Activated naive CD8-positive, alpha-beta T cell treated with anti-CD3 and anti-CD28 coated beads for 36 hours (primary cell): ENCODE data around the gene DCAF8L2. TPM values are rescaled to one million over a fixed set of nuclear protein-coding genes. Genes with fewer than 3 reads are reported as not detected.
"Not testable (repeated sequence)": the region's sequence is repeated elsewhere in the genome, so short reads cannot be mapped to it uniquely, and the experiment has no call there.

Experiments
- DNase-seq: peaks from one replicate; pipeline ENCODE4 v3.0.0; 2021
- H3K27ac Mint-ChIP-seq: one replicate; pipeline ENCODE4 v1.8.0; 2022; ENCODE audit warnings: mild to moderate bottlenecking, moderate library complexity, mixed read lengths
- H3K27me3 Mint-ChIP-seq: one replicate; pipeline ENCODE4 v1.8.0; 2022; ENCODE audit warnings: mild to moderate bottlenecking, mixed read lengths
- H3K36me3 Mint-ChIP-seq: one replicate; pipeline ENCODE4 v1.8.0; 2021; ENCODE audit warnings: mild to moderate bottlenecking, mixed read lengths
- H3K4me1 Mint-ChIP-seq: one replicate; pipeline ENCODE4 v1.8.0; 2021; ENCODE audit warnings: mixed read lengths
- H3K4me3 Mint-ChIP-seq: one replicate; pipeline ENCODE4 v1.8.0; 2022; ENCODE audit warnings: mild to moderate bottlenecking, moderate library complexity, mixed read lengths
- H3K9me3 Mint-ChIP-seq: one replicate; pipeline ENCODE4 v1.8.0; 2022; ENCODE audit warnings: mixed read lengths
- total RNA-seq, 2 experiments: library from RNA; stranded (reverse); gene quantifications; one replicate each; pipeline ENCODE4 v1.2.3, GENCODE V29; 2021

Gene DCAF8L2
- total RNA-seq, 2 experiments from 2014 or later, result not detected

GRCh38 chrX:27622883-27623282, 32.7 kb downstream of the DCAF8L2 start:
- Mint-ChIP-seq H3K27ac (no peak overlapping the region), H3K4me3 (no peak overlapping the region)
- no peak for DNase-seq

GRCh38 chrX:27626066-27626465, 35.9 kb downstream of the DCAF8L2 start:
- H3K4me3 Mint-ChIP-seq, result no peak overlapping the region
- DNase-seq, result no peak
- no peak overlapping the region for H3K27ac Mint-ChIP-seq
- H3K4me1 Mint-ChIP-seq, result no peaks in the 10 kb centered on the region
- H3K27me3 Mint-ChIP-seq, result no peaks in the 10 kb centered on the region
- peaks cover 1% of the 10 kb centered on the region for H3K9me3 Mint-ChIP-seq
- no peaks in the 10 kb centered on the region for H3K36me3 Mint-ChIP-seq

More at GRCh38 chrX:27622883-27623282, 32.7 kb downstream of the DCAF8L2 start:
- no peaks in the 10 kb centered on the region for H3K9me3 Mint-ChIP-seq
- no peaks in the 10 kb centered on the region for H3K4me1 Mint-ChIP-seq
- H3K27me3 Mint-ChIP-seq, result no peaks in the 10 kb centered on the region
- no peaks in the 10 kb centered on the region for H3K36me3 Mint-ChIP-seq

- no peak overlapping the region for H3K4me3 Mint-ChIP-seq
- peaks cover 3% of the 10 kb centered on the region for H3K9me3 Mint-ChIP-seq
- H3K27ac Mint-ChIP-seq, result no peak overlapping the region
- H3K4me1 Mint-ChIP-seq, result no peaks in the 10 kb centered on the region
- H3K27me3 Mint-ChIP-seq, result no peaks in the 10 kb centered on the region
- H3K36me3 Mint-ChIP-seq, result no peaks in the 10 kb centered on the region
- no peak for DNase-seq
These were observed 43.2 kb downstream of the DCAF8L2 start for GRCh38 chrX:27633328-27633727.

DNA sequence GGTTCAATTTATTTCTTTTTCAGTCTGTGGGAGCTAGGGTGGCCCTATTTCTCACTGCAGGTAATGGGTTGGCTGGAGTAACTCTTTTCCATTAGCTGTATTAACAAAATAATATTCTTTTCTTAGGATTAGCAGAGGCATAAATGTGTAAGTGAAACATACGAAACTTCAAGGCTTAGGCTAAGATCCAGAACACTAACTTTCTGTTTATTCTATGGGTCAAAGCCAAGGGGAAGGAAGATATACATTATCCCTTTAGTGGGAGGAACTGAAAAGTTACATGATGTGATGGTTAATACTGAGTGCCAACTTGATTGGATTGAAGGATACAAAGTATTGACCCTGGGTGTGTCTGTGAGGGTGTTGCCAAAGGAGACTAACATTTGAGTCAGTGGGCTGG, 66.4 kb downstream of the DCAF8L2 start:
- no peak for DNase-seq
- no peaks in the 10 kb centered on the region for H3K4me1 Mint-ChIP-seq
- H3K36me3 Mint-ChIP-seq, result no peaks in the 10 kb centered on the region
- peaks cover 1% of the 10 kb centered on the region for H3K9me3 Mint-ChIP-seq
- no peaks in the 10 kb centered on the region for H3K27me3 Mint-ChIP-seq
- no peak overlapping the region for H3K4me3 Mint-ChIP-seq
- no peak overlapping the region for H3K27ac Mint-ChIP-seq

DNA sequence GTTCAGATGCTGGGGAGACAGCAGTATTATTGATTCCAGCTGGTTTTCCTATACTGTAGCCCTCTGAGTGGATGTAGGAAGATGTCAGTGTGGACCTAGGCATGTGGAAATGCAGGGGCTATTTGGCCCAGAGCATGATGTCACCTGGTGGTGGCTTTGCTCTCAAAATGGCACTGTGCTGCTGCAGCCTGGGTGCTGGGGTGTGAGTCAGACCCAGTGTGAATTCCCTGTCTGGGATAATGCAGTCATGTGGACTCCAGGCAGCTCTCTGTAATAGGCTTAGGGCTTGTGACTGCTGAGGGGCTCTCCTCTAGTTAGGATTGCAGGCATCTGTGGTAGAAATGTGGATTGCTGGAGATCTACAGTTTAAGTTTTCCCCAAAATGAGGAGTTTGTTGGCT, 70.7 kb downstream of the DCAF8L2 start:
- H3K27me3 Mint-ChIP-seq, result no peaks in the 10 kb centered on the region
- H3K36me3 Mint-ChIP-seq, result no peaks in the 10 kb centered on the region
- no peak overlapping the region for H3K27ac Mint-ChIP-seq
- H3K9me3 Mint-ChIP-seq, result no peaks in the 10 kb centered on the region
- DNase-seq, result no peak
- H3K4me1 Mint-ChIP-seq, result no peaks in the 10 kb centered on the region
- no peak overlapping the region for H3K4me3 Mint-ChIP-seq

DNA sequence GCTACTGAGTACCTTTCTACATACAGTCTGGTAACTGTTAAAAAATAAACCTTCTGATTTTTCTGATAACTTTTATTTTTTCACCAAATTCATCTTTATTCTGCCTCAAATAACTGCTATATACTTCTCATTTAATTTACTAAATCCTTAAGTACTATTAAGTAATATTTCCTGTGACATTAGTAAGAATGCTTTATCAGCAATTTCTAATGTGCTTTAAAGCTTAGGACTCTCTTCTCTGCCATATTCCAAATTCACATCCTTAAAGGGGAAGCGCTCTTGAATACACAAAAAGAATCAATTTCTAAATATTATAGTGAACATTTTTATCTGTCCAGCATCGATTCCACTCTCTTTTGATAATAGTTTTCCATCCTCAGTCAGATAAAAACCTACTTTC, 81.1 kb downstream of the DCAF8L2 start:
- peaks cover 2% of the 10 kb centered on the region for H3K9me3 Mint-ChIP-seq
- H3K4me3 Mint-ChIP-seq, result no peak overlapping the region
- no peak for DNase-seq
- no peaks in the 10 kb centered on the region for H3K27me3 Mint-ChIP-seq
- H3K36me3 Mint-ChIP-seq, result no peaks in the 10 kb centered on the region
- no peak overlapping the region for H3K27ac Mint-ChIP-seq
- H3K4me1 Mint-ChIP-seq, result no peaks in the 10 kb centered on the region

GRCh38 chrX:27674491-27674890, 84.3 kb downstream of the DCAF8L2 start:
- no peaks in the 10 kb centered on the region for H3K27me3 Mint-ChIP-seq
- H3K4me1 Mint-ChIP-seq, result no peaks in the 10 kb centered on the region
- no peak overlapping the region for H3K27ac Mint-ChIP-seq
- no peaks in the 10 kb centered on the region for H3K9me3 Mint-ChIP-seq
- H3K4me3 Mint-ChIP-seq, result no peak overlapping the region
- H3K36me3 Mint-ChIP-seq, result no peaks in the 10 kb centered on the region
- DNase-seq, result no peak

DNA sequence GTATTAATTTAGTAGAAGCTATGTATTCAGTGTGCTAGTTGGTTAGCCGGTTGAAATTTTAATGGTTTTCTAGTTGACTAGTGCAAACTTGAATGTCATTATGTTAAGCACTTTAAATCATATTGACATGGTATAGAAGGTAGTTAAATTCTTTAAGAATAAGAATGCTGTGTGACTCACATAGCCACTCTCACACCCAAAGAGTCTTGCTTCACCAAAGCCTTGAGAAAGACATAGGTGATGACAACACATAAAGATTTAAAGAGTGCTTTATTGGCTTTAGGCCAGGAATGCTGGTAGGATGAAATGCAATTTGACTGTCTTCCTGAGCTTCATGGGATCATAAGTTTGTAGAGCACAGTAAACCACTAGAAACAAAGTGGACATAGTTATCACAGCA, 85.3 kb downstream of the DCAF8L2 start:
- no peak for DNase-seq
- H3K27me3 Mint-ChIP-seq, result no peaks in the 10 kb centered on the region
- no peaks in the 10 kb centered on the region for H3K36me3 Mint-ChIP-seq
- no peaks in the 10 kb centered on the region for H3K4me1 Mint-ChIP-seq
- no peak overlapping the region for H3K27ac Mint-ChIP-seq
- H3K9me3 Mint-ChIP-seq, result no peaks in the 10 kb centered on the region
- no peak overlapping the region for H3K4me3 Mint-ChIP-seq

DNA sequence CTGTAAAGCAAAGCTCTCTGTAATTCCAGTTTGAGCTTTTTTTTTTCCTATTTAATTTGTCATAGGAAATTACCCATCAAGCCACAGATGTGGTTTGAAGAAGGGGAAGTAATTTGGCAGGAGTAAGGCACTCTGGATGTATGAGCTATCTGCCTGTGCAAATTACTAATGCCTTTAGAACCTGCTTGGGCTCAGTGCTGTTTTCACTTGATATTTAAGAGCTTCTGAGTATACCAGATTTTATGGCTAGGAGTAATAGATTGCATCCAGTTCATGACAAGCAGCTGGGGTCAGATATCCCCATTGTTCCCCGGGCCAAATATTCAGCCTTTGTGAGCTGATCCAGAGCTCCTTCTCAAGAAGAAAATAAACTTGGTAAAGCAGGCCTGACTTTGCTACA, 89.1 kb downstream of the DCAF8L2 start:
- DNase-seq, result no peak
- H3K27me3 Mint-ChIP-seq, result no peaks in the 10 kb centered on the region
- peaks cover 1% of the 10 kb centered on the region for H3K36me3 Mint-ChIP-seq
- H3K27ac Mint-ChIP-seq, result no peak overlapping the region
- no peak overlapping the region for H3K4me3 Mint-ChIP-seq
- H3K9me3 Mint-ChIP-seq, result peaks cover 3% of the 10 kb centered on the region
- H3K4me1 Mint-ChIP-seq, result no peaks in the 10 kb centered on the region

GRCh38 chrX:27680726-27681125, 90.6 kb downstream of the DCAF8L2 start:
- H3K27me3 Mint-ChIP-seq, result no peaks in the 10 kb centered on the region
- H3K27ac Mint-ChIP-seq, result no peak overlapping the region
- H3K36me3 Mint-ChIP-seq, result peaks cover 1% of the 10 kb centered on the region
- no peak overlapping the region for H3K4me3 Mint-ChIP-seq
- no peaks in the 10 kb centered on the region for H3K4me1 Mint-ChIP-seq
- peaks cover 3% of the 10 kb centered on the region for H3K9me3 Mint-ChIP-seq
- no peak for DNase-seq

GRCh38 chrX:27683566-27684208, 93.5 kb downstream of the DCAF8L2 start:
- H3K27me3 Mint-ChIP-seq, DNase-seq, H3K27ac Mint-ChIP-seq, H3K4me1 Mint-ChIP-seq, H3K4me3 Mint-ChIP-seq, H3K36me3 Mint-ChIP-seq, H3K9me3 Mint-ChIP-seq: not testable (repeated sequence)

DNA sequence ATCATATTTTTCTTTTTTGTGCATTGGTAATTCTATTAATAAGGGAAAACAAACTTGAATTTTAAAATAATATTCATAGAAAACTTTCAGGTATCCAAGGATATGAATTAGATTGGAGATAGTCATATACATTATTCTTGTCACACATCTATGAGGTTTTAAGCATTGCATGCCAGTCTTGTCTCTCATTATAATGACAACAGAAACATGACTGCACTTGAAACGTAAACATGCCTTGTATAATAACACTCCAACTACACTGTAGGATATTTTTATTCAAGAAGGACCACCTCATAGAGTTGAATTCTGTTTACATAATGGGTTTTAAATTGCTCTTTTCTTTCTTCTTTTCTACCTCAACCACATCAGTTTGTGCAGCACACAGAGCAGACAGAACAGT, 104.5 kb downstream of the DCAF8L2 start:
- Mint-ChIP-seq H3K4me1 (no peaks in the 10 kb centered on the region), H3K36me3 (no peaks in the 10 kb centered on the region), H3K27me3 (no peaks in the 10 kb centered on the region), H3K9me3 (peaks cover 1% of the 10 kb centered on the region), H3K4me3 (no peak overlapping the region), H3K27ac (no peak overlapping the region)
- DNase-seq, result no peak

DNA sequence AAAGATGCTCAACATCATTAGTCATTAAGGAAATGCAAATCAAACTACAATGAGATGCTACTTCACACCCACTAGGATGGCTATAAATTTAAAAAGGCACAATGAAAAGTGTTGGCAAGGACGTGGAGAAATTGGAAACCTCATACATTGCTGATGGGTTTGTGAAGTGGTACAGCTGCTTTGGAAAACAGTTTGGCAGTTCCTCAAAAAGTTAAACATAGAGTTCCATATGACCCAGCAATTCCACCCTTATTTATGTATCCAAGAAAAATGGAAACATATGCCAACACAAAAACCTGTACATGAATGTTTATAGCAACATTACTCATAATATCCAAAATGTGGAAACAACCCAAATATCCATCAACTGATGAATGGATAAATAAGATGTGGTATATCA, 116.4 kb downstream of the DCAF8L2 start:
- no peaks in the 10 kb centered on the region for H3K36me3 Mint-ChIP-seq
- H3K4me3 Mint-ChIP-seq, result no peak overlapping the region
- no peaks in the 10 kb centered on the region for H3K4me1 Mint-ChIP-seq
- peaks cover 4% of the 10 kb centered on the region for H3K9me3 Mint-ChIP-seq
- H3K27ac Mint-ChIP-seq, result no peak overlapping the region
- no peak for DNase-seq
- no peaks in the 10 kb centered on the region for H3K27me3 Mint-ChIP-seq

- Mint-ChIP-seq H3K4me1 (no peaks in the 10 kb centered on the region), H3K9me3 (no peaks in the 10 kb centered on the region), H3K27ac (no peak overlapping the region), H3K36me3 (no peaks in the 10 kb centered on the region), H3K4me3 (no peak overlapping the region), H3K27me3 (no peaks in the 10 kb centered on the region)
- DNase-seq, result no peak
These were observed 125.5 kb downstream of the DCAF8L2 start for GRCh38 chrX:27715610-27716009.

- no peaks in the 10 kb centered on the region for H3K36me3 Mint-ChIP-seq
- no peak overlapping the region for H3K27ac Mint-ChIP-seq
- DNase-seq, result no peak
- H3K27me3 Mint-ChIP-seq, result no peaks in the 10 kb centered on the region
- H3K9me3 Mint-ChIP-seq, result no peaks in the 10 kb centered on the region
- no peak overlapping the region for H3K4me3 Mint-ChIP-seq
- no peaks in the 10 kb centered on the region for H3K4me1 Mint-ChIP-seq
These were observed 138.1 kb downstream of the DCAF8L2 start for GRCh38 chrX:27728291-27728690.

GRCh38 chrX:27731962-27732361, 141.8 kb downstream of the DCAF8L2 start:
- DNase-seq, result no peak
- Mint-ChIP-seq H3K4me1 (no peaks in the 10 kb centered on the region), H3K27ac (no peak overlapping the region), H3K9me3 (no peaks in the 10 kb centered on the region), H3K36me3 (no peaks in the 10 kb centered on the region), H3K27me3 (no peaks in the 10 kb centered on the region), H3K4me3 (no peak overlapping the region)
